ENCODE data around the gene DCAF8.

DNA sequence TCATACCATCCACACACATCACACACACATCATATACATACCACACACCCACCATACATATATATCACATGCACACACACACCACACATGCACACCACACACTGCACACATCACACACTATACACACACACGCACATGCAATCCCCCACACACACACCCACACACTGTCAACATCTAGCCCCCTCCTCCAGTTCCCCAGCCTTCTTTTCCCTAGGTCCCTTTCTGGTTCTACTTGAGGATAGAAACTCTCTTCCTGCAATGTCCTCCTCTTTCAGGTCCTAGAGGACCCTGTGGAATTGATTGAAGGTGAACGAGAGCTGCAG lies 67.7 kb downstream of the DCAF8 start:
- TF ChIP-seq, protein P1, sequence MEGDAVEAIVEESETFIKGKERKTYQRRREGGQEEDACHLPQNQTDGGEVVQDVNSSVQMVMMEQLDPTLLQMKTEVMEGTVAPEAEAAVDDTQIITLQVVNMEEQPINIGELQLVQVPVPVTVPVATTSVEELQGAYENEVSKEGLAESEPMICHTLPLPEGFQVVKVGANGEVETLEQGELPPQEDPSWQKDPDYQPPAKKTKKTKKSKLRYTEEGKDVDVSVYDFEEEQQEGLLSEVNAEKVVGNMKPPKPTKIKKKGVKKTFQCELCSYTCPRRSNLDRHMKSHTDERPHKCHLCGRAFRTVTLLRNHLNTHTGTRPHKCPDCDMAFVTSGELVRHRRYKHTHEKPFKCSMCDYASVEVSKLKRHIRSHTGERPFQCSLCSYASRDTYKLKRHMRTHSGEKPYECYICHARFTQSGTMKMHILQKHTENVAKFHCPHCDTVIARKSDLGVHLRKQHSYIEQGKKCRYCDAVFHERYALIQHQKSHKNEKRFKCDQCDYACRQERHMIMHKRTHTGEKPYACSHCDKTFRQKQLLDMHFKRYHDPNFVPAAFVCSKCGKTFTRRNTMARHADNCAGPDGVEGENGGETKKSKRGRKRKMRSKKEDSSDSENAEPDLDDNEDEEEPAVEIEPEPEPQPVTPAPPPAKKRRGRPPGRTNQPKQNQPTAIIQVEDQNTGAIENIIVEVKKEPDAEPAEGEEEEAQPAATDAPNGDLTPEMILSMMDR (IDR thresholded peaks at IDR 0.05), result no peak
- no peak for TF ChIP-seq POLR2A (IDR thresholded peaks at IDR 0.05)
